Osteocyte (in vitro differentiated cells): Measurements from ENCODE around the gene IPO9. TPM values are rescaled to one million over a fixed set of nuclear protein-coding genes. Genes with fewer than 3 reads are reported as not detected.

ENCODE experiments used
- DNase-seq: peaks from one replicate; pipeline ENCODE4 v3.0.0; 2021; ENCODE audit warnings: mixed read lengths; ENCODE audit not compliant: unreplicated experiment; ENCODE audit errors: extremely low spot score
- H3K27ac Mint-ChIP-seq: one replicate; pipeline ENCODE4 v1.8.0; 2021; ENCODE audit warnings: mild to moderate bottlenecking, mixed read lengths; ENCODE audit not compliant: unreplicated experiment
- H3K27me3 Mint-ChIP-seq: one replicate; pipeline ENCODE4 v1.8.0; 2021; ENCODE audit warnings: mixed read lengths; ENCODE audit not compliant: unreplicated experiment
- H3K36me3 Mint-ChIP-seq: one replicate; pipeline ENCODE4 v1.8.0; 2021; ENCODE audit warnings: mixed read lengths; ENCODE audit not compliant: unreplicated experiment
- H3K4me1 Mint-ChIP-seq: one replicate; pipeline ENCODE4 v1.8.0; 2021; ENCODE audit warnings: mixed read lengths; ENCODE audit not compliant: unreplicated experiment
- H3K4me3 Mint-ChIP-seq: one replicate; pipeline ENCODE4 v1.8.0; 2021; ENCODE audit warnings: mild to moderate bottlenecking, moderate library complexity, mixed read lengths; ENCODE audit not compliant: unreplicated experiment
- H3K9me3 Mint-ChIP-seq: one replicate; pipeline ENCODE4 v1.8.0; 2021; ENCODE audit warnings: mixed read lengths; ENCODE audit not compliant: unreplicated experiment
- CTCF ChIP-seq: fragments of 200-600 bp; sonication (generic); IDR thresholded peaks from 2 replicates; pipeline ENCODE4 v1.5.0; 2021; ENCODE audit warnings: antibody characterized with exemption, mild to moderate bottlenecking, moderate library complexity
- total RNA-seq: library from RNA; stranded (reverse); gene quantifications from 2 replicates; pipeline ENCODE4 v1.2.1, GENCODE V29; 2021

Gene IPO9
- total RNA-seq, 1 donor from 2014 or later, result 65.0 TPM

GRCh38 chr1:201921952-201922558 lies 93.1 kb downstream of the IPO9 start:
- peaks cover 4% of the 10 kb centered on the region for H3K9me3 Mint-ChIP-seq
- H3K27me3 Mint-ChIP-seq, result no peaks in the 10 kb centered on the region
- DNase-seq, result no peak
- peaks cover 6% of the 10 kb centered on the region for H3K36me3 Mint-ChIP-seq
- TF ChIP-seq CTCF, result no peak
- no peak overlapping the region for H3K4me3 Mint-ChIP-seq
- no peak overlapping the region for H3K27ac Mint-ChIP-seq
- peaks cover 41% of the 10 kb centered on the region for H3K4me1 Mint-ChIP-seq

GRCh38 chr1:201925301-201925567 lies 96.3 kb downstream of the IPO9 start:
- DNase-seq, result no peak
- Mint-ChIP-seq H3K27ac (no peak overlapping the region), H3K4me1 (peaks cover 21% of the 10 kb centered on the region), H3K9me3 (peaks cover 4% of the 10 kb centered on the region), H3K4me3 (no peak overlapping the region), H3K36me3 (peaks cover 6% of the 10 kb centered on the region), H3K27me3 (no peaks in the 10 kb centered on the region)
- no peak for TF ChIP-seq CTCF

- Mint-ChIP-seq H3K9me3 (peaks cover 4% of the 10 kb centered on the region), H3K27ac (peak overlapping the region; percentile 78), H3K4me1 (peaks cover 19% of the 10 kb centered on the region), H3K27me3 (no peaks in the 10 kb centered on the region), H3K36me3 (peaks cover 5% of the 10 kb centered on the region), H3K4me3 (no peak overlapping the region)
- TF ChIP-seq CTCF, result no peak
- DNase-seq, result no peak
Measured at GRCh38 chr1:201925981-201926645, 97.2 kb downstream of the IPO9 start.

- no peak for TF ChIP-seq CTCF
- Mint-ChIP-seq H3K36me3 (peaks cover 2% of the 10 kb centered on the region), H3K9me3 (no peaks in the 10 kb centered on the region), H3K4me3 (no peak overlapping the region), H3K4me1 (peaks cover 21% of the 10 kb centered on the region), H3K27ac (no peak overlapping the region), H3K27me3 (no peaks in the 10 kb centered on the region)
- DNase-seq, result no peak
Measured at GRCh38 chr1:201928266-201928665, 99.3 kb downstream of the IPO9 start.

- no peak for DNase-seq
- no peak for TF ChIP-seq CTCF
- Mint-ChIP-seq H3K27ac (no peak overlapping the region), H3K36me3 (peaks cover 2% of the 10 kb centered on the region), H3K9me3 (no peaks in the 10 kb centered on the region), H3K4me3 (no peak overlapping the region), H3K27me3 (no peaks in the 10 kb centered on the region), H3K4me1 (peaks cover 32% of the 10 kb centered on the region)
Measured at GRCh38 chr1:201930137-201930536, 101.2 kb downstream of the IPO9 start.
